GM18498 (cell line): ENCODE results near the gene MRPS2.
"Not testable (repeated sequence)": the region's sequence is repeated elsewhere in the genome, so short reads cannot be mapped to it uniquely, and the experiment has no call there.

Experiments used
- ATAC-seq: cut with Tn5 transposase; IDR thresholded peaks from one replicate; pipeline ENCODE4 v1.9.1; 2021; ENCODE audit warnings: mild to moderate bottlenecking, moderate library complexity; ENCODE audit not compliant: unreplicated experiment

MRPS2 gene

GRCh38 chr9:135500525-135501260, at the start of gene MRPS2:
TSS of gene MRPS2 (plus strand) at chr9:135500682. CDS start at chr9:135500711, 29 bp downstream.
- ATAC-seq = peak; percentile 83

GRCh38 chr9:135450956-135451355, 49.5 kb upstream of the MRPS2 start:
- no peak for ATAC-seq

GRCh38 chr9:135451909-135452308, 48.6 kb upstream of the MRPS2 start:
- not testable (repeated sequence) for ATAC-seq

GRCh38 chr9:135454737-135455136, 45.7 kb upstream of the MRPS2 start:
- no peak for ATAC-seq

GRCh38 chr9:135455401-135456030, 45.0 kb upstream of the MRPS2 start:
- no peak for ATAC-seq

DNA sequence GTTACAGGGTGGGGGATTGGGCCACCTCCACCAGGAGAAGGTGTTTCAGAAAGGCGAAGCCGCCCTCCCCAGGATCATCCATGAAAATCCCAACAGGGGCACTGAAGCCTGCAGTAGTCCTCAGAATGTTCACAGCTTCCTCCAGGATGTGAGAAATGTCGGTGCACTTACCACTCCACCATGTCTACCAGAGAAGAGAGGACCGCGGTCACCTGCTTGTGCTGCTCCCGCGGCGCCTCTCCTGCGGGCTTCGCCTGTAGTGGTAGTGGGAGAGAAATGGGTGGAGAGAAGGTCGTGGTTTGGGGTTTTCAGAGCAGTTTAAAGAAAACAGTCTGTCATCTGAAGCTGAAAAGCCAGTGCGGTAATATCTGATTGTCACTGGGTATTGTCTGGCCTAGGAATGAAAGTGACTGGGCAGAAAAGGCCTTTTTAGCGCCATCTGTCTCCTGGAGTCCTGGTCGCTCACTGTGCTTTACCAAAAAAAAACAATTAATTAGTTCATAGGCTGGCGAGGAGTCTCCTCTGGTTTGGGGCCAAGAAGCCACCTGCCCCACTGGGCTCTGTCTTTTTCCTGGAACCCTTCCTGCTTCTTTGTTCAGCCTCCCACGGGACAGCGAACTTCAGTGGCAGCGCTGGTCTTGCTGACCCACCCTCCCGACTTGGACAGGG, 43.9 kb upstream of the MRPS2 start:
- ATAC-seq = no peak

- not testable (repeated sequence) for ATAC-seq
Observed at GRCh38 chr9:135458478-135458877, 42.0 kb upstream of the MRPS2 start.

GRCh38 chr9:135461936-135462335, 38.5 kb upstream of the MRPS2 start:
- ATAC-seq = no peak

DNA sequence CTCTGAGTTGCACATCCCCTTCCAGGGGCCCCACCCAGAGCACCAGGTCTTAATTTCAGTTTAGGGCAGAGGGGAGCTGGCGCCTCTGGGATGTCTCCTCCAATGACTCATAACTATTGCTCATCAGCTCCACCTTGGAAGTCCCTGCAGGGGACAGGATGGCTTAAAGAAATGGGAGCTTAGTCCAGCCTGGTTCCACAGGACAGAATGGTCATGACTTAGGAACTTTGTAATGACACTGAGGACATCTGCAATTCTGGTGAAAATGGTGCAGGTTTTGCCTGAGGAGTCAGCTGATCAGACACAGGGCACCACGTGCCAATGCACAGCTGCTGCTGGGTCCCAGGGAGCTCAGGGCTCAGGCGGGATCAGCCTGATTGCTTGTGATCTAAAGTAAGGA, 37.3 kb upstream of the MRPS2 start:
- no peak for ATAC-seq

DNA sequence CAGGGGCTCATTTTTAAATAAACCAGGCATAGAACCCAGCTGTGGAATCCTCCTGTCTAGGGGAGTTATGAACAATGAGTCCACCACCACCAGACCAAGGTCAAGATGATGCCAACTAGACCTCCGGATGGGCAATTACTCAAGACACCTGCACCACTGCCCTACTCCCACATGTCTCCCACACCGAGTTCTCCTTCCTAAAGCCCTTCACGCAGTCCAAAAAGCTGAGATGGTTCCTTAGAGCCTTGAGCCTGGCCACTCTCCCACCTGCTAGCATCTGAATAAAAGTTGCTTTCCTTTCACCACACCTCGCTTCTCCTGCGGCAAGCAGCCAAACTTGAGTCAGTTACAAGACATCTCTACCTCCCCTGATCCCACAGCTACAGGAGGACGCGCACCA, 36.3 kb upstream of the MRPS2 start:
- ATAC-seq = no peak

DNA sequence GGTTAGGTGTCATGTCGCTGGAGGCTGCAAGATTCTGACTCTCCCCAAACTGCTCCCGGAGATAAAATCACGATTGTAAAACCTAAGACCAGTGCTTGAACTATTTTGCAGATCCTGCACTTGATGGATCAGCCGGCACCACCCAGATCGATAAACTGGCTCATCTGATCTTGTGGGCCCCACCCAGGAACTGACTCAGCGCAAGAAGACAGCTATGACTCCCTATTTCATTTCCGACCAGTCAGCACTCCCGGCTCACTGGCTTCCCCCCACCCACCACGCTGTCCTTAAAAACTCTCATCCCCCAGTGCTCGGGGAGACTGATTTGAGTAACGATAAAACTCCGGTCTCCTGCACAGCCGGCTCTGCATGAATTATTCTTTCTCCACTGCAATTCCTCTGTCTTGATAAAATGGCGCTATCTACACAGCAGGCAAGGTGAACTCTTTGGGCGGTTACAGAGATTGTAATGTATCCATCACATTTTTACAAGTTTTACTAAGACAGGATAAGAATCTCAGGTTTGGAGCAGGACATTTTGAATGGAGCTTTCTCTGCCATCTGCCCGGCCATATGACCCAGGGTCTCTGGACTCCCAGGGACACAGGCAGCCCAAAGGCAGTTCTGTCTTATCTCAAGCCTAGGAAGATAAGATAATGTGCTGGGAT, 31.5 kb upstream of the MRPS2 start:
- no peak for ATAC-seq

DNA sequence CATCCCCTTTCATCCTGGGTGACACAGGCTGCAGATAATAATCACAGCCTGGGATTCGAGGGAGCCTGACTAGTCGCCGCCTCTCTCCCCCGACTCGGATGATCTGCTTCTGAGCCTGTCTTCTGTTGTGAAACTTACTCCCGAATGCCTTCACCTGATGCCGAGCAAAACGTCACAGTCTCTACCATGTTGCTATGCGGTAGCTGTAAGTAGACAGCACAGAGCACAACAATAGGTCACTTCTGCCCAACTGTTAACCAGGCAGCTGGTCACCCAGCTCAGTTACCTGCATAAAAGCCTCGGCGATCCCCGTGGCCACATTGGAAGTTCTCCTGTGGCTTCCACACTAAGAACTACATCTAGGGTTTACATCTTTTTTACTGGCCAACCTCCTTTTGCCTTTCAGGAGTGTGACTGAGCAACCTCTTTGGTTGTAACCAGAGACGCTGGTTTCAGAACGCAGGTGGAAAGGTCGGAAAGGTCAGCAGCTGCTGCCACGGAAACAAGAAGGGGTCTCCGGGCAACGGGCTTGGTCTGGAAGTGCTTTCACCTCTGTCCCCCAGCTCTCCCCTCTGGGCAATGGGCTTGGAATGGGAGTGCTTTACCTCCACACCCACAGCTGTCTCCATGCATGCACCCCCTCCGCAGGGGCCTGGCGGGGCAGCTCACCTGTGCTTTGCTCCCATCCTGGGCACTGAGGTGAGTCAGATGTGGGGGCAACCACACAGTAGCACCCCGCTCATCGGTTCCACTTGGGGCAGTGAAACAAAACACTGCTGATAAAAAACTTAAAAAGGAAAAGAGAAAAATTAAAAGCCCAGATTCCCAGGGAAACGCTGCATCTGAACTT, 28.5 kb upstream of the MRPS2 start:
- no peak for ATAC-seq

DNA sequence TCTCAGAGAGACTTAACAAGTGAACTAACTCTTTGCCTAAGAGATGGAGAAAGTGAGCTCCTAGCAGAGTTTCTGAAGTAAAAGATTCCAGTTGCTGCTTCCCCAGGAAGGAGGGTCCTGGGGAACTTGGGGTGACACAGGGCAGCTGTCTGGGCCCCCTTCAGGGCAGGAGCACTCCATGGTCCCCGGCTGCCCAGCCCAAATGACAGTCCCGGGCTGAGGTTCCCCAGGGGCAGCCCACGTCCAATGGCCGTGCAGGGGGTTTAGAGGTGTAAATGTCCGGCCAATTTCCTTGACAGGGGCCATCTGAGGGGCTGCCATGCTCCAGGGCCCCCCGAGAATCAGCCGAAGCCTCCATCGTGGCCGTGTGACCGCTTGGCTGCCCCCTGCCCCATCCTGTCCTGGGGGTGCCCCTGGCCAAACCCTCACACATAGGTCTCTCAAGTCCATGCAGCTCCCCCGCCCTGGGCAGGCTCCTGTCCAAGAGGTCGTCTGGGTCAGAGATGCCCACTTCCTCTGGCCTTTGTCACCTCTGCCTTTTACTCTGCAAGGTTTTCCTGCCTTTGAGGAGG, 26.4 kb upstream of the MRPS2 start:
- ATAC-seq = no peak

- no peak for ATAC-seq
Observed at GRCh38 chr9:135474915-135475314, 25.6 kb upstream of the MRPS2 start.

DNA sequence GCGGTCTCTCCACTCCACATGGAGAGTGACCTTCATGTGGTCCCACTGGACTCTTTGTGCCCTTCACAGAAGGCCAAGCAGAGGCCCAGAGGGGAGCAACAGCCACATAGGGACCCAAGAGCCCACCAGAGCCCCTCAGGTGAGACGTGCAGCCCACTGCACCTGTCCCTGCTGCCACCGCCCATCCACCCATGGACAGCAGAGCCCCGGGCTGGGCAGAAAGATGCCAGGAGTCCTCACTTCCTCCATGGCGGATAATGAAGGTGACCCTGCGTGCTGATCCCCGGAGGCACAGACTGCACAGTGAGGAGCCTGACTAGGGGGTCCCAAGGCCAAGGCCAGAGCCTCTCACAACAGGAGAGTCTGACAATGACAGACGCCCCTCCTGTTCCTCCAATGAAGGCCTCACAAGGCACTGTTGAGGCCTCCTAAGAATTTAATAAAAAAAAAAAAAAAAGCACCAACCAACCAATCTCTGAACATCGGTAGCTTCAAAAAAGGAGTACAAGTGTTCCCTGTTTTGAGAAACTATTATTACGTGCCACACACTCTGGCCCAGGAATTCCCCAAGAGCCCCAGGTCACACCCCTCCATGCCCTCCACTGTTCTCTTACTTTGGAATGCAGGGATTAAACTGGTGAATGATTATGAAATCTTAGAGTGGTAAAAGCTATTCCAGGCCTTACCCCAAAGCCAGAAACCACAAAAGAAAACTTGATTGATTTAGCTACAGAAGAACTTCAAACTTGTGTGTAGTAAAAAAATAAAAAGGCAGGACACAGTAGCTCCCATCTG, 23.7 kb upstream of the MRPS2 start:
- ATAC-seq = no peak

DNA sequence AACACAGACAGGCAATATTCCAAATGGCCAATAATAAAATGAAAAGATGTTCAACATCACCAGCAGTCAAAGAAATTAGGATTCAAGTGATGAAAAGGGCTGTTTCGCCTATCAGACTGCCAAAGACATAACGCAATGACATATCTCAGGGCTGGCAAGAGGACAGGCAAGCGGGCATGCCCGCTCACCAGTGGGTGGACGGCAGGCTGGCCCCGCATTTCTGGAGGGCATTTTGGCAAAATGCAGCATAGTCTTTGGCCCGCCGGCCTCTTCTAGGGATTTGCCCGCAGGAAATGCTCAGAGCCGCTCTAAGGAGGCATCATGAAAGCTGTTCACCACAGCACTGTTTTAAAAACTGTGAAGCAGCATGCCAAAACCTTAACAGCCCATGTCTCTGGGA, 22.3 kb upstream of the MRPS2 start:
- ATAC-seq = no peak

DNA sequence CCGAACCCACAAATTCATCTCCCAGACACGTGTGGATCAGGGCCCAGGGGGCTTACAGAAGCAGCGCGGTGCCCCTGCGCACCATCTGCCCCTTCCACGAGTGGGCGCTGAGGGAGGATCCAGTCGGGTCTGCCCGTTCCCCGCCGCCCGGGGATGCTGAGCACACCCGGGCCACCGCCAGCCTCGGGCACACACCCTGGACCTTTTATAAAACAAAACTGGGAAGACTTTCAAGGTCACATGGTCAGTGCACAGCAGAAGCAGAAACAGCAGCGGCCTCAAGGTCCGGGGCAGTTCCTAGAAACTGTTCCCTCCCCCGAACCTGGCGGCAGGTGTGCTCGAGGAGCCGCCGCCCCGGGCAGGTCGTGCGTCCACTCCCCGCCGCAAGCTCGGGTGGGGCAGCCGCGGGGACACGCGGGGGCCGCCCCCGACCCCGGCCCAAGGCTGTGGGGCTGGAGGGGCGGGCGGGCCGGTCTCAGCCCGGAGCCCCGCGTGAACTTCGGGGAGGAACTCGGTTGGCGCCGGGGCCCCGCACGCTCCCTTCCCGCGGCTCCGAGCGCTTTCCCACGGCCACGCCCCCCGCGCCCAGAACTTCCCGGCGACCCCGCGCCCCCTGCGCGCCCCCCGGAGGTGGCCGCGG, 21.5 kb upstream of the MRPS2 start:
- ATAC-seq = no peak

- no peak for ATAC-seq
Observed at GRCh38 chr9:135479469-135480052, 20.9 kb upstream of the MRPS2 start, which contains the start of gene PPP1R26. TSS of gene PPP1R26 (plus strand) at chr9:135479782. CDS start at chr9:135484511, 4,729 bp downstream.
